LNCAP (cell line): ENCODE data around the gene ZNF552.

Experiments used
- CTCF ChIP-seq: fragments of 450-650 bp; IDR thresholded peaks from 2 replicates; pipeline ENCODE4 v1.5.1; 2017; ENCODE audit warnings: mild to moderate bottlenecking

The ZNF552 gene

GRCh38 chr19:57812226-57812625, 2.5 kb downstream of the ZNF552 start:
- no peak for TF ChIP-seq CTCF

GRCh38 chr19:57807541-57807940, 7.2 kb downstream of the ZNF552 start:
- no peak for TF ChIP-seq CTCF

GRCh38 chr19:57803594-57804325, 11.0 kb downstream of the ZNF552 start:
- no peak for TF ChIP-seq CTCF

- TF ChIP-seq CTCF = no peak
Measured at GRCh38 chr19:57803265-57803593, 11.5 kb downstream of the ZNF552 start.

GRCh38 chr19:57802269-57802668, 12.4 kb downstream of the ZNF552 start:
- no peak for TF ChIP-seq CTCF

GRCh38 chr19:57800696-57801095, 14.0 kb downstream of the ZNF552 start:
- TF ChIP-seq CTCF = no peak

- no peak for TF ChIP-seq CTCF
Measured at GRCh38 chr19:57789288-57789687, 25.4 kb downstream of the ZNF552 start.
